Heart left ventricle (tissue), 16 donors: ENCODE results near the gene PIPOX. TPM values are rescaled to one million over a fixed set of nuclear protein-coding genes. Genes with fewer than 3 reads are reported as not detected.

ENCODE experiments used
- ATAC-seq, 4 donors: fragments of 200-7000 bp; cut with Tn5 transposase; one replicate each; pipeline ENCODE4 v1.9.1; 2020 to 2022; ENCODE audit warnings: moderate library complexity in 4 of 4, mild to moderate bottlenecking in 3 of 4, moderate number of reproducible peaks in 1 of 4
- DNase-seq, 5 donors: peaks; one replicate each; pipeline ENCODE4 v3.0.0-alpha.2; 2020
- H3K27ac ChIP-seq, 12 donors: fragments of 200-600 bp; sonication (generic) in 4 of 12; one replicate each; pipeline versions ENCODE4 v1.5.0 to v1.8.0; 2016 to 2022; ENCODE audit warnings: mild to moderate bottlenecking in 2 of 12
- H3K27me3 ChIP-seq, 9 donors: fragments of 200-600 bp; sonication (generic) in 2 of 9; one replicate each; pipeline versions ENCODE4 v1.5.1 to v1.8.0; 2016 to 2022; ENCODE audit warnings: mild to moderate bottlenecking in 3 of 9
- H3K36me3 ChIP-seq, 9 donors: fragments of 200-600 bp; sonication (generic) in 2 of 9; one replicate each; pipeline versions ENCODE4 v1.5.0 to v1.8.0; 2018 to 2022; ENCODE audit warnings: mild to moderate bottlenecking in 2 of 9
- H3K4me1 ChIP-seq, 12 donors: fragments of 200-600 bp; sonication (generic) in 4 of 12; one replicate each; pipeline versions ENCODE4 v1.5.0 to v1.8.0; 2016 to 2022; ENCODE audit warnings: mild to moderate bottlenecking in 3 of 12
- H3K4me3 ChIP-seq, 12 donors: fragments of 200-600 bp; sonication (generic) in 4 of 12; one replicate each; pipeline versions ENCODE4 v1.5.0 to v1.8.0; 2017 to 2022; ENCODE audit warnings: mild to moderate bottlenecking in 9 of 12, moderate library complexity in 4 of 12
- H3K9me3 ChIP-seq, 12 donors: fragments of 200-600 bp; sonication (generic) in 4 of 12; one replicate each; pipeline versions ENCODE4 v1.5.0 to v1.8.0; 2016 to 2022; ENCODE audit warnings: mild to moderate bottlenecking in 1 of 12
- CTCF ChIP-seq, 12 donors: fragments of 200-600 bp; sonication (generic) in 4 of 12; IDR thresholded peaks; one replicate each; pipeline versions ENCODE4 v1.5.0 to v1.8.0; 2018 to 2022; ENCODE audit warnings: antibody characterized with exemption in 12 of 12, mild to moderate bottlenecking in 5 of 12
- POLR2A ChIP-seq, 2 donors: fragments of 450-650 bp; IDR thresholded peaks; one replicate each; pipeline ENCODE4 v1.6.1; 2017; ENCODE audit warnings: antibody characterized with exemption in 2 of 2, mild to moderate bottlenecking in 2 of 2, moderate library complexity in 2 of 2
- WGBS, 4 donors: extraction: QIAGEN DNeasy Blood & Tissue Kit in 2 of 4; methylation state at CpG; one replicate each; pipeline versions ENCODE4 v1.1.5 to v1.1.7; 2013 to 2018; 5-methylcytosine and 5-hydroxymethylcytosine counted together
- intact Hi-C, 10 donors: fragments of 100-400 bp; cut with DNase I; formaldehyde crosslinking; loops; one replicate each; pipeline versions ENCODE4 v1.11.1 to v1.14.2; 2022
- polyA plus RNA-seq, 2 donors: library from polyadenylated mRNA; stranded (reverse); fragments of 200-250 nt; gene quantifications; one replicate each; pipeline ENCODE4 v1.2.3, GENCODE V29; 2013
- total RNA-seq, 9 donors: library from RNA; depleted of rRNA in 2 of 9; stranded (reverse); fragments of >200 nt in 2 of 9; fragmentation: NEBNext Ultra II Directional in 3 of 9; extraction: Animal tissue kit (Norgen Biotek cat#: 25700) in 3 of 9; gene quantifications; one replicate each; pipeline versions ENCODE4 v1.1.0 to v1.2.4, GENCODE V29; 2016 to 2023
- donor health status: ischemic (EF 13 %, LVEDD 7.1; RV severe dilation, severe dysfunction).
- donor health status: healthy with polysubstance abuse.
- donor health status: DM: no; HTN: yes; CAD: no.
- donor health status: DM: no; HTN: no; CAD: no.
- donor health status: ischemic (EF 25% LVEDD 6.9; RV normal size, moderate dysfunction).
- donor health status: ischemic (EF 25% LVEDD 5.7; RV mildly dilated, moderate dysfunction).
- donor health status: healthy.
- donor health status: DM: yes; HTN: yes; CAD: no.
- donor health status: ischemic (EF 35%, LVEDD 5.7; RV mildly dilated, moderate dysfunction).
- donor health status: nonischemic (EF 11% LVEDD 7.7; RV severe dilation, severe dysfunction).
- donor health status: DM: yes; HTN: yes; CAD: no.
- donor health status: PGD.
- donor health status: ischemic (EF 29% LVEDD 5.4; RV normal size, mild dysfunction).
- donor health status: nonischemic (EF 23%, LVEDD 6.1; RV moderate dilation, normal function).

Gene PIPOX
- total and polyA plus RNA-seq, 11 donors = 0.11 to 5.2 (median 0.84) TPM; not detected in 1

GRCh38 chr17:29012535-29012934 lies 30.4 kb upstream of the PIPOX start:
- Histone ChIP-seq H3K9me3 (no peaks in the 10 kb centered on the region), H3K27me3 (peaks cover 0 to 33% (median 4%) of the 10 kb centered on the region in 9 donors), H3K36me3 (no peaks in the 10 kb centered on the region), H3K4me3 (no peak overlapping the region), H3K4me1 (no peaks in the 10 kb centered on the region), H3K27ac (no peak overlapping the region)
- intact Hi-C loops = no loop called here
- ATAC-seq (no peak), DNase-seq (no peak)
- TF ChIP-seq CTCF (IDR thresholded peaks at IDR 0.05) = no peak
- TF ChIP-seq POLR2A (IDR thresholded peaks at IDR 0.05) = no peak
- WGBS, 4 donors = 75 to 88% (median 77%) methylated on average over 1 of the region's 1 CpG

- Histone ChIP-seq H3K36me3 (no peaks in the 10 kb centered on the region), H3K27me3 (peaks cover 0 to 48% (median 2%) of the 10 kb centered on the region in 9 donors), H3K4me1 (peaks cover 0 to 4% (median under 1%) of the 10 kb centered on the region in 12 donors), H3K27ac (no peak overlapping the region), H3K9me3 (no peaks in the 10 kb centered on the region), H3K4me3 (no peak overlapping the region)
- TF ChIP-seq CTCF (IDR thresholded peaks at IDR 0.05) (no peak), POLR2A (IDR thresholded peaks at IDR 0.05) (no peak)
- ATAC-seq = no peak
- no peak for DNase-seq
- WGBS, 4 donors = 61 to 70% (median 67%) methylated on average over 5 of the region's 5 CpGs
- intact Hi-C loops = no loop called here
Observed at GRCh38 chr17:29014716-29015115, 28.2 kb upstream of the PIPOX start.

GRCh38 chr17:29016345-29017210 lies 26.4 kb upstream of the PIPOX start:
- ATAC-seq (peak in 1 of 4 donors; percentile 33), DNase-seq (no peak)
- no peak overlapping the region for H3K4me3 ChIP-seq
- TF ChIP-seq POLR2A (IDR thresholded peaks at IDR 0.05) = no peak
- no peak for TF ChIP-seq CTCF (IDR thresholded peaks at IDR 0.05)
- H3K36me3 ChIP-seq = no peaks in the 10 kb centered on the region
- H3K4me1 ChIP-seq = peaks cover 0 to 9% (median 4%) of the 10 kb centered on the region in 12 donors
- no peak overlapping the region for H3K27ac ChIP-seq
- H3K9me3 ChIP-seq = no peaks in the 10 kb centered on the region
- H3K27me3 ChIP-seq = peaks cover 3 to 58% (median 13%) of the 10 kb centered on the region in 9 donors
- intact Hi-C loops = no loop called here
- WGBS, 4 donors = 67 to 77% (median 70%) methylated on average over 12 to 13 of the region's 13 CpGs

GRCh38 chr17:29018788-29019474 lies 24.0 kb upstream of the PIPOX start:
- no peaks in the 10 kb centered on the region for H3K36me3 ChIP-seq
- no peaks in the 10 kb centered on the region for H3K9me3 ChIP-seq
- TF ChIP-seq POLR2A (IDR thresholded peaks at IDR 0.05) (no peak), CTCF (IDR thresholded peaks at IDR 0.05) (no peak)
- 46 to 60% (median 53%) methylated on average over 6 of the region's 6 CpGs for WGBS, 4 donors
- ATAC-seq = no peak
- no peak for DNase-seq
- intact Hi-C loops = no loop called here
- peaks cover 0 to 9% (median 4%) of the 10 kb centered on the region in 12 donors for H3K4me1 ChIP-seq
- H3K27ac ChIP-seq = no peak overlapping the region
- no peak overlapping the region for H3K4me3 ChIP-seq
- peaks cover 3 to 62% (median 13%) of the 10 kb centered on the region in 9 donors for H3K27me3 ChIP-seq
